Subcutaneous adipose tissue (tissue), 4 donors: ENCODE data around the gene PRR33. TPM values are rescaled to one million over a fixed set of nuclear protein-coding genes. Genes with fewer than 3 reads are reported as not detected.

ENCODE experiments used
- total RNA-seq, 4 donors: library from RNA; depleted of rRNA; stranded (reverse); fragments of >200 nt; gene quantifications; one replicate each; pipeline ENCODE4 v1.1.0, GENCODE V29; 2016
- TF ChIP-seq, protein P1 (sequence below): fragments of 450-650 bp; IDR thresholded peaks from one replicate; pipeline ENCODE4 v1.5.1; 2016; ENCODE audit warnings: low read depth, mild to moderate bottlenecking, control low read depth, antibody characterized with exemption, moderate library complexity

The PRR33 gene
- not detected for total RNA-seq

DNA sequence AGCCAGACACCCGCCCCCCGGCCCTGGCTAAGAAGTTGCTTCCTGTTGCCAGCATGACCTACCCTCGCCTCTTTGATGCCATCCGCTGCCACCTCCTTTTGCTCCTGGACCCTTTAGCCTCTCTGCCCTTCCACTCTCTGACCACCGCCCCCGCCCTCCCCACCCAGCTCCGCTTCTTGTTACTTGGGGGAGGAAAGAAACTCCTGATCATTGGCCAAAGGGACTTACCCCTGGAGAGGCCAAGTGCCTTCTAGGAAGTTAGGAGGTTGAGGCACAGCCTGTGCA is at the start of gene PRR33:
Gene PRR33 (minus strand): TSS at position 65 of the 285 bp plus-strand sequence. CDS start 1,311 bp downstream, outside the sequence.
- TF ChIP-seq, protein P1, sequence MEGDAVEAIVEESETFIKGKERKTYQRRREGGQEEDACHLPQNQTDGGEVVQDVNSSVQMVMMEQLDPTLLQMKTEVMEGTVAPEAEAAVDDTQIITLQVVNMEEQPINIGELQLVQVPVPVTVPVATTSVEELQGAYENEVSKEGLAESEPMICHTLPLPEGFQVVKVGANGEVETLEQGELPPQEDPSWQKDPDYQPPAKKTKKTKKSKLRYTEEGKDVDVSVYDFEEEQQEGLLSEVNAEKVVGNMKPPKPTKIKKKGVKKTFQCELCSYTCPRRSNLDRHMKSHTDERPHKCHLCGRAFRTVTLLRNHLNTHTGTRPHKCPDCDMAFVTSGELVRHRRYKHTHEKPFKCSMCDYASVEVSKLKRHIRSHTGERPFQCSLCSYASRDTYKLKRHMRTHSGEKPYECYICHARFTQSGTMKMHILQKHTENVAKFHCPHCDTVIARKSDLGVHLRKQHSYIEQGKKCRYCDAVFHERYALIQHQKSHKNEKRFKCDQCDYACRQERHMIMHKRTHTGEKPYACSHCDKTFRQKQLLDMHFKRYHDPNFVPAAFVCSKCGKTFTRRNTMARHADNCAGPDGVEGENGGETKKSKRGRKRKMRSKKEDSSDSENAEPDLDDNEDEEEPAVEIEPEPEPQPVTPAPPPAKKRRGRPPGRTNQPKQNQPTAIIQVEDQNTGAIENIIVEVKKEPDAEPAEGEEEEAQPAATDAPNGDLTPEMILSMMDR: no peak

- TF ChIP-seq, protein P1: no peak
Measured at GRCh38 chr11:1939006-1939625, 47.4 kb upstream of the PRR33 start.

DNA sequence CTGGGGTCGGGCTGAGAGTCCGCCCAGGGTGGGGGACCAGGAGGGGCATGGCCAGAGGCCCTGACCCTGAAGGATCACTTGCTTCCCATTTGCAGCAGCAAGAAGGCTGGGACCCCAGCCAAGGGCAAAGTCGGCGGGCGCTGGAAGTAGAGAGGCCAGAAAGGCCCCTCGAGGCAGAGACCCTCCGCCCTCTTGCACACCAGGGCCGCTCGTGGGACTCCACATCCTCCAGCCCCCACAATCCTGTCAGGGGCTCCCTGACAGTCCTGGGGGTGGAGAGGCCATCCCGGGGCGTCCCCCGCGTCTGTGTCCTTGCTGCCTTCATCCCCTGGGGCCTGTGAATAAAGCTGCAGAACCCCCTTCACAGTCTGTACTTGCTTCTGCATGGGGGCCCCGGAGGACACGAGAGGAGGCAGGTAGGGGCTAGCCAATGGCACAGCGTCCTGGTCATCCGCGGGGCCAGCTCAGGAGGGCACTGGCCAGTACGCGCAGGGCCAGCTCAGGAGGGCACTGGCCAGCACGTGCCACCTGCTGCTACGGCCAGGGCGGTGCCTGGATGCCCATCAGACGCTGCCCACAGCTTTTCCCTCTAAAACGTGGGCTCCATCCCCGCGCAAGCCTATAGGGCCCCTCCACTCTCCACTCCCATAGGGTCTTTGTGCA is 46.8 kb upstream of the PRR33 start:
- TF ChIP-seq, protein P1: no peak

GRCh38 chr11:1937616-1938342 is 46.1 kb upstream of the PRR33 start:
- TF ChIP-seq, protein P1: no peak

- TF ChIP-seq, protein P1: no peak
Measured at GRCh38 chr11:1936781-1937615, 45.3 kb upstream of the PRR33 start.

DNA sequence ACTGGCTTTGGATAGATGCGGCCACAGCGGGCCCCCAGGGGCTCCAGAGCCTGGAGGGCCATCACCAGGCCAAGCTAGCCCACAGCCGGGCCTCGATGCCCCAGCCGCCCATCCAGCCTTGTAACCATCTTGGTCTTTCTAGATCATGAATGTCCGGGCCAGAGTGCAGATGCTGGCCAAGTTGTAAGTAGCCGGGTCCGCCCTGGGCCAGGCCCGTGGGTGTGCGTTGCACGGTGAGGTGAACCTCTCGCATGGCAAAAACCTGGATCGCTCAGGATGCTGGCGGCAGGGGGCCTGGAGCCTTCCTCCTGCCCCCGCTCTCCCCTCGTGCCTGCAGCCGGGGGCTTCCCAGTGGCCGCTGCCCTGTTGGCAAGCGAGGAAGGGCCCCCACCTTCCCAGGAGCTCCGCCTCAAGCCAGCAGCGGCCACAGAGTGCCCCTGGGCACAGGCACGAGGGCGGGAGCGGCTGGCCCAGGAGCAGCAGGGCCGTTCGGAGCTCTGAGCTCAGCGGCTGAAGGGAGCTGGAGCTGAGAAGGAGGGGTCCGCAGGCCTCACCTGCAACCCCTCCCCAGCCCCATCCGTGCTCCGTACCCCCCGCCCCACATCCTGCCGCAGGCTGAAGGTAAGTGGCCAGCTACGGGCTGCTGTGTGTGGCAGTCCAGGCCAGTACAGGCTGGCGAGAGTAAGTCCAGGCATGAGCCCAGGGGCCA is 44.5 kb upstream of the PRR33 start:
- TF ChIP-seq, protein P1: no peak
